ENCODE measurements around the gene EEFSEC.
A peak's percentile ranks its signal among the peaks of the same experiment; 100 is the strongest.

EEFSEC gene

DNA sequence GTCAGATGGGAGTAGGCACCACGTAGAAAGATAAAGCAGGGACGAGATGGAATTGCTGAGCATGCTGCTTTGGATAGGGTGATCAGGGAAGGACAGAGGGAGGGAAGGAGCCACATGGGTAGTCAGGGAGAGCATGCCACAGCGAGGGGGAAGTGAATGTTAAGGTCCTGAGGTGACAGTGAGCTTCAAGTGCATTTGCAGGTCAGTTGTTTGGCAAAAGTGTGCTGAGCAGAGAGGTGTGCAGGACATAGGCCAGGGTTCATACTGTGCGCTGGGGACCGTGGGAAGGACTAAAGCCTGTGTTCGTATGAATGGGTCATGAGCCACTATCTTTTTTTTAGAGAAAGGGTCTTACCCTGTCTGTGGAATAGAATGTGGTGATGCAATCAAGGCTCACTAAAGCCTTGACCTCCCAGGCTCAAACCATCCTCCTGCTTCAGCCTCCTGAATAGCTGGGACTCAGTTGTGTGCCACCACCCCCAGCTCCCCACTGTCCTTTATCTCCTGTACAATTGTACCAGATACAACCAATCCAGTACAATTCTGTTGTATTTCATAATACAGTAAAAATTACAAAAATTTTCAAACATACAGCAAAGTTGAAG lies 205.9 kb downstream of the EEFSEC start:
- H3K27ac ChIP-seq = no peak overlapping the region
- peaks cover 26% of the 10 kb centered on the region for H3K36me3 ChIP-seq
- no peak overlapping the region for H3K9ac ChIP-seq
- H3K4me1 ChIP-seq = no peaks in the 10 kb centered on the region
- H3K4me2 ChIP-seq = no peak overlapping the region
- no peak overlapping the region for H3K4me3 ChIP-seq
- no peak for TF ChIP-seq Cebpa-rat (IDR thresholded peaks at IDR 0.05)
- H4K20me1 ChIP-seq = peaks cover 7% of the 10 kb centered on the region; the same call in 1 of the 2 replicates
- no peaks in the 10 kb centered on the region for H3K27me3 ChIP-seq
- no peaks in the 10 kb centered on the region for H3K9me3 ChIP-seq

DNA sequence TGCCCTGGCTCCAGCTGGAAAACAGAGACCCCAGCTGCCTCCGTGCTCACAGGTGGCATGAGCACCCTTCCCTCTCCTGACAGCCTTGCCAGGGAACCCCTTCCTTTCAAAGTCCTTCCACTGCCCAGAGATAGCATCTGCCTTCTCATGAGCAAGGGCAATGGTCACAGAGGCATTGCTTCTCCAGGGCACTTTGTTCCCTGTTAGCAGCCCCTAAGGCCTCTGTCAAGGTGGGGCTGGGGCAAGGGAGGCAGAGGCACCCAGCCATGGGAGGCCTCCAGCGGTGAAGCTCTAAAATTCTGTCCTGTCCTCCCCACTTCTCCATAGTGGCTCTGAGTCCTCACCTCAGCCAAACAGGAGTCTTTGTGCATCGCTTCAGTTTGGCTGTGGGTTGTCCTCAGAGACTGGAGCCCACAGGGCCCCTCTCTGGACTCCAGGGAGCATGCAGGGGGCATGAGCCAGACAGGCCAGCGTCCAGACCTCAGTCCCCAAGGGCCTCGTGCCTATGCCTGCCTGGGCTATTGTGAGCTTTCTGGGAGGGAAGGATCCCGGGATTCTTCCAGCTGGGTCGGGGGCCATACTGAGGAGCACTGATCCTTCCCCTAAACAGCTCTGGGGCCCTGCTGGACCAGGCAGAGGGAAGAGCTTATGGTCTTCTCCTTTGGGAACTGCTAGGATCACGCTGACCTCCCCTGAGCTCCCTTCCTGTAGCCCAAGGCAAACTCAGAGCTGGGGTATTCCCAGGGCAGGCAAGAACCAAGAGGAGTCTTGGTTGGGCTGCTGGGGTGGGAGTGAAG lies 206.8 kb downstream of the EEFSEC start:
- Histone ChIP-seq H3K36me3 (peaks cover 26% of the 10 kb centered on the region), H4K20me1 (peaks cover 5% of the 10 kb centered on the region; the same call in 1 of the 2 replicates), H3K27me3 (no peaks in the 10 kb centered on the region), H3K4me3 (no peak overlapping the region), H3K4me2 (no peak overlapping the region), H3K9me3 (no peaks in the 10 kb centered on the region), H3K4me1 (no peaks in the 10 kb centered on the region), H3K9ac (no peak overlapping the region), H3K27ac (no peak overlapping the region)
- TF ChIP-seq Cebpa-rat (IDR thresholded peaks at IDR 0.05) = no peak

DNA sequence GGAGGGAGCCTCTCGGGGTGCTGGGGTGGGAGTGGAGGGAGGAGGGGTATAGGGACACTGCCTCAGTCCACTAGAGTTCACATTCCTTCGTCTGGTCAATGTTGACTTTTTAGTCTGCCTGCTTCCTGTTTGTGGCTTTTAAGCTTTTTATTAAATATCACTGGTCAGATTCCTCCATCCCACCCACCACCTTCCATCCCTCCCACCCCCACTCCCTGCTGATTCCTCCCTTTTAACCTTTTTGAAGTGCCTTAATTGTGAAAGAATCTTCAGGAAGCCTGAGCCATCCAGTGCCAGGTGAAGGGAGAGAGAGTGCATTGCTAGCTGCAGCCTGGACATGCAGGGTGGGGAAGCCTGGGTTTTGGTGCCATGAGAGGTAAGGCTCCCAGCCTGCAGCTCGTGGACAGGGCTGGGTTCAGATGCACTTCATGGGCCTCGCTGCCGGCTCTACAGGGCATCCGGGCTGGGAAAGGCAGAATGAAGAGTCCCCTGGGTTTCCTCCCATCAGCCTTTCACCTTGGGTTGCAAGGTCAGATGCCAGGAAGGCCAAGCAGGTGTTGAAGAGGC lies 207.5 kb downstream of the EEFSEC start:
- Histone ChIP-seq H3K4me2 (no peak overlapping the region), H3K27me3 (no peaks in the 10 kb centered on the region), H3K36me3 (peaks cover 26% of the 10 kb centered on the region), H3K4me1 (no peaks in the 10 kb centered on the region), H3K9ac (no peak overlapping the region), H3K9me3 (no peaks in the 10 kb centered on the region), H3K27ac (no peak overlapping the region), H4K20me1 (peaks cover 5% of the 10 kb centered on the region; the same call in 1 of the 2 replicates), H3K4me3 (no peak overlapping the region)
- TF ChIP-seq Cebpa-rat (IDR thresholded peaks at IDR 0.05) = no peak

DNA sequence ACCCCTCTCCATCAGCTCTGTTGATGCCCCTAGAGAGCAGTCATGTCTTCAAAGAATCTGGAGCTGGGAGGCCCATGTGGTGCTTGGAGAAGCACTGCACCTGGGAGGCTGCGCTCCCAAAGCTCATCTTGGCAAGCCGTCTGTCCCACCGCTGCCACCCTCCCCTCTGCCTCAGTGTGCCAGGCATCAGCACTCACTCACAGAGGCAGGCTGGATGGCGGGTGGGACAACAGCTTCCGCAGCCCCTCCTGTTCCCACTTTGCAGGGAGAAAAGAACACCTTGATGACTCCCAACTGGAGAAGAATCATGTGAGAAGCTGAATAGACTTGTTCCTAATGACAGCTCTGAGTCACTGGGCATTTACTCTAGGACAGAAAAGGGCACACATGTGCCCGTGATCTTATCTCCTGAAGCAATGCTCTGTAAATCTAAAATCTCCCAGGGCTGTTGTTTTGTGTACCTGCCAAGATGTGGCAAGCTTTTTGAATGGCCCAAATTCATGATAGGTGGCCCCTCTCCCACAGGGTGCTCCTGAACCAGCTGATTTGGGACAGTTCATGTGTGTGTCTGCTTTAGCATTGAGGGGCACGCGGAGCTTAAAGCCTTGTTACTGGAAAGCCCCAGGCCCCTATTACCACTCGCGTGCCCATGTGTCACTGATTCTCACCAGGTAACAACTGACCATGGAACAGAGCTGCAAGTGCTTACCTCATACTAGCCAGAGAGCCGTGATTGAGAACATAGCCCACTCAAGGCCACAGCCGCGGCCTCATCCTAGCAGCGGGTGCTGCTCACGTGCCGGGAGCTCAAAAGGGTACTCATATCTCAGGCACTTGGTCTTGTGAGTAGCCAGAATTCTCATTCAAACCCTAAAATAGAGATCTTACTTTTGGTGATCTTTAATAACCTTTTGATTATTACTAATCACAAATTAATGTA lies 209.0 kb downstream of the EEFSEC start:
- no peak overlapping the region for H3K4me3 ChIP-seq
- H3K4me2 ChIP-seq = no peak overlapping the region
- no peak overlapping the region for H3K27ac ChIP-seq
- H3K4me1 ChIP-seq = peaks cover 5% of the 10 kb centered on the region; the same call in 1 of the 2 replicates
- H4K20me1 ChIP-seq = peaks cover 5% of the 10 kb centered on the region; the same call in 1 of the 2 replicates
- no peaks in the 10 kb centered on the region for H3K9me3 ChIP-seq
- peaks cover 26% of the 10 kb centered on the region for H3K36me3 ChIP-seq
- no peak overlapping the region for H3K9ac ChIP-seq
- no peaks in the 10 kb centered on the region for H3K27me3 ChIP-seq
- TF ChIP-seq Cebpa-rat (IDR thresholded peaks at IDR 0.05) = no peak

DNA sequence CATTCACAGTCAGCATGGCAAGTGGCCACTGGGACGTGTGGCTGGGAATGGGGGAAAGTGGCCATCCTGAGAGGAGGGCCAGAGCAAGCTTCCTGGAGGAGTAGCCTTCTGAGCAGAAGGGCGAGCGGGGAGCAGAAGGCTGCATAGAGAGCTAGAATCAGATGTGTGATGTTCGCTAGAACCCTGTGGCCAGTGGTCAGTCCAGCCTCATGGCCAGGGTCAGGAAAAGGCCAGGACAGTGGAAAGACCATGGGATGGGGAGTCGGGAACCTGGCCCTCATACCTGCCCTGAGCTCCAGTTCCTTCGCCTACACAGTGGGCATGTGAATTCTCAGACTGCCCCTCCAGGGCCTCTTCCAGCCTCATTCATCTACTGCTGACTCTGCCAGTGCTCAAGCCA lies 211.0 kb downstream of the EEFSEC start:
- H3K27ac ChIP-seq = no peak overlapping the region
- no peak for TF ChIP-seq Cebpa-rat (IDR thresholded peaks at IDR 0.05)
- H3K9ac ChIP-seq = no peak overlapping the region
- H3K9me3 ChIP-seq = no peaks in the 10 kb centered on the region
- H3K36me3 ChIP-seq = peaks cover 11% of the 10 kb centered on the region; the same call in 1 of the 2 replicates
- peaks cover 25% of the 10 kb centered on the region for H3K4me1 ChIP-seq
- no peak overlapping the region for H3K4me2 ChIP-seq
- no peak overlapping the region for H3K4me3 ChIP-seq
- H3K27me3 ChIP-seq = no peaks in the 10 kb centered on the region
- H4K20me1 ChIP-seq = peaks cover 8% of the 10 kb centered on the region

DNA sequence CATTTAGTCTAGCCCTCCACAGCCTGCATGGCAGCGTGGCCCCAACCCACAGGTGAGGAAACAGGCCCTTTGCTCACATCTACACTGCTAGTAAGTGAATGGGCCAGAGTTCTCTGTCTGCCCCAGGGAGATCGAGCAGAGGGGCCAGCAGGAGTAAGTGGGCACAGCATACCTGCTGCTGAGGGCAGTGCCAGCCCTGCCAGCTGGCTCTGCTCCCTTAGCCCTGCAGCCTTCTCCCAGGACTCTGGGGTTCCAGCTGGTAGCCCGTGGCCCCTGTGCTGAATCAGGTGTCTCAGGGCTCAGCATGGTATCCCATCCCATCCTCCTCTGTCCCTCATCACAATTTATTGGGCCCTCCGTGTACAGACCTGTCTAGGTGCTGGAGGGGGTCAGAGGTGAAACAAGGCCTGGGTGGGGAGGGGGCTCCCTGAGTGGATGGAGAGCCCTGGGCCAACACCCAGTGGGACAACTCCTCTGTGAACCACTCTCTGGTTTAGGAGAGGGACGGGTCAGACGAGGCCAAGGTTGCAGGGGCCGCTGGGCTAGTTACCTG lies 211.6 kb downstream of the EEFSEC start:
- H3K4me1 ChIP-seq = peaks cover 31% of the 10 kb centered on the region
- no peak overlapping the region for H3K4me2 ChIP-seq
- no peaks in the 10 kb centered on the region for H3K27me3 ChIP-seq
- TF ChIP-seq Cebpa-rat (IDR thresholded peaks at IDR 0.05) = no peak
- H3K9ac ChIP-seq = no peak overlapping the region
- H3K9me3 ChIP-seq = no peaks in the 10 kb centered on the region
- no peak overlapping the region for H3K4me3 ChIP-seq
- H3K36me3 ChIP-seq = peaks cover 11% of the 10 kb centered on the region; the same call in 1 of the 2 replicates
- peaks cover 12% of the 10 kb centered on the region for H4K20me1 ChIP-seq
- no peak overlapping the region for H3K27ac ChIP-seq

DNA sequence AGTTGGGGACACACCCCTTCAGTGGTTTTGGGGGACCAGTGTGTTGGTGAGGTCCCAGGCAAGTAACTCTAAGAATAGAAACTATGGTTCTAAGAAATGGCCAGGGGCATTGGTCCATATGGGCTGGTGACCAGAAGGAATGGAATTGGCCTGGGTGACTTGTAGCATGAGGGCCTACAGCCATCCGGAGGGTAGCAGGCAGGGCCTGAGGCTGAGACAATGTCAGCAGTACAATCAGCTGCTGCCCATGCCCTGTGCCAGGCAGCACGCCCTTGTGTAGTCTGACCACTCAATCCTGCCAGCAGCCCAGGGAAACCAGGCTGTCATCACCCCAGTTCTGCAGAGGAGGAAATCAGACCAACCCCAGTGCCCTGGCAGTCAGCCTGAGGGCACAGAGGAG lies 212.9 kb downstream of the EEFSEC start:
- Histone ChIP-seq H3K4me2 (no peak overlapping the region), H3K27ac (no peak overlapping the region), H3K4me1 (peaks cover 43% of the 10 kb centered on the region), H3K4me3 (no peak overlapping the region), H3K27me3 (no peaks in the 10 kb centered on the region), H4K20me1 (peaks cover 22% of the 10 kb centered on the region), H3K9ac (no peak overlapping the region), H3K9me3 (no peaks in the 10 kb centered on the region), H3K36me3 (peaks cover 8% of the 10 kb centered on the region; the same call in 1 of the 2 replicates)
- no peak for TF ChIP-seq Cebpa-rat (IDR thresholded peaks at IDR 0.05)

DNA sequence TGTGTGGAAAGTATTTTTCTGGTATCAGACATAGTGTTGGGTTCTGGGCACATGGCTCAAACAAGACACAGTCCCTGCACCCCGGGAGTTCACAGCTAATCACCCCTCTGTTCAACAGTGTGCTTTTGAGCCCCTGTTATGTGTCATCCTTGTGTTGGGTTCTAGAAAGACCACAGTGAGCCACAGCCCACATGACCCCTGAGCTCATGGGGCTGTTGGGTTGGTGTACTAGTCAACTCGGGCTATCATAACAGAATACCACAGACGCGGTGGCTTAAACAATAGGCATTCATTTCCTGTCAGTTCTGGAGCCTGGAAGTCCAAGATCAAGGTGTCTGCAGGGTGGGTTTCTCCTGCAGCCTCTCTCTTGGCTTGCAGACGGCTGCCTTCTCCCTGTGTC lies 213.4 kb downstream of the EEFSEC start:
- H3K4me2 ChIP-seq = no peak overlapping the region
- peaks cover 48% of the 10 kb centered on the region for H3K4me1 ChIP-seq
- peaks cover 5% of the 10 kb centered on the region; the same call in 1 of the 2 replicates for H3K36me3 ChIP-seq
- no peaks in the 10 kb centered on the region for H3K27me3 ChIP-seq
- no peak for TF ChIP-seq Cebpa-rat (IDR thresholded peaks at IDR 0.05)
- H3K4me3 ChIP-seq = no peak overlapping the region
- no peak overlapping the region for H3K9ac ChIP-seq
- H4K20me1 ChIP-seq = peaks cover 27% of the 10 kb centered on the region
- H3K9me3 ChIP-seq = no peaks in the 10 kb centered on the region
- H3K27ac ChIP-seq = no peak overlapping the region

DNA sequence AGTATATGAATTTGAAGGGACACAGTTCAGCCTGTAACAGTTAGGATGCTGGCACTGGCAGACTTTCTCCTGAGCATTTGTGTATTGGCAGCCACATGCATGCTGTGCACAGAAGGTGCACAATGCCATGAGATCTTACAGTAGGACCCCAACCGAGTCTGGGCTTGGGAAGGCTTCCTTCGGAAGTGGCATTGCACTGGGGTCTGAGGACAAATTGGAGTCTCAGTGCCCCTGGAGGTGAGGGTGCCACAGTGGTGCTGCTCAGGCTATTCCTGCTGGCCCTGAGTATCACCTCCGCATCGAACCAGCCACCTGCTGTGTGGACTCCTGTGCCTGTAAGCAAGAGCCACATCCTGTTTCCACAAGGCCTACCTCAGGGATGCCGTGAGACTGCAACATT lies 213.9 kb downstream of the EEFSEC start:
- H3K9me3 ChIP-seq = no peaks in the 10 kb centered on the region
- TF ChIP-seq Cebpa-rat (IDR thresholded peaks at IDR 0.05) = no peak
- H3K4me3 ChIP-seq = no peak overlapping the region
- peaks cover 54% of the 10 kb centered on the region for H3K4me1 ChIP-seq
- H3K4me2 ChIP-seq = peak overlapping the region; percentile 93; the same call in 1 of the 2 replicates
- no peak overlapping the region for H3K9ac ChIP-seq
- H4K20me1 ChIP-seq = peaks cover 29% of the 10 kb centered on the region
- H3K27me3 ChIP-seq = no peaks in the 10 kb centered on the region
- no peak overlapping the region for H3K27ac ChIP-seq
- peaks cover 5% of the 10 kb centered on the region; the same call in 1 of the 2 replicates for H3K36me3 ChIP-seq

Measured in BLaER1 (cell line).